HepG2 (cell line): ENCODE data around the gene RAPGEF5. TPM values are rescaled to one million over a fixed set of nuclear protein-coding genes. Genes with fewer than 3 reads are reported as not detected.
A peak's percentile ranks its signal among the peaks of the same experiment; 100 is the strongest.

ENCODE experiments used
- CAMTA2 ChIP-seq: sonication (generic); formaldehyde crosslinking; IDR thresholded peaks from 2 replicates; pipeline ENCODE4 v1.4.0; 2020; ENCODE audit warnings: mild to moderate bottlenecking, missing genetic modification reagents, borderline replicate concordance
- EP300 ChIP-seq, 3 experiments: sonication (generic) in 1 of 3; formaldehyde crosslinking in 1 of 3; IDR thresholded peaks; 2 replicates each; pipeline versions ENCODE4 v1.5.1 to v1.6.1; 2011 to 2020; ENCODE audit warnings: low read depth in 2 of 3, low read length in 2 of 3, borderline replicate concordance in 1 of 3, improper control_type of control experiment in 1 of 3, mild to moderate bottlenecking in 1 of 3, missing genetic modification reagents in 1 of 3, moderate library complexity in 1 of 3
- HMGA1 ChIP-seq: sonication (generic); formaldehyde crosslinking; conservative IDR thresholded peaks from 2 replicates; pipeline ENCODE4 v1.4.0; 2020; ENCODE audit warnings: missing genetic modification reagents
- HOXD1 ChIP-seq: sonication (generic); formaldehyde crosslinking; IDR thresholded peaks from 2 replicates; pipeline ENCODE4 v1.5.0; 2020; ENCODE audit warnings: missing genetic modification reagents
- MBD4 ChIP-seq: IDR thresholded peaks from 2 replicates; pipeline ENCODE4 v1.6.1; 2012; ENCODE audit warnings: low read length, inconsistent platforms, borderline replicate concordance
- MED8 ChIP-seq: sonication (generic); formaldehyde crosslinking; IDR thresholded peaks from 2 replicates; pipeline ENCODE4 v1.8.1; 2023; ENCODE audit warnings: mild to moderate bottlenecking, missing genetic modification reagents; ENCODE audit not compliant: insufficient replicate concordance
- NFKBIZ ChIP-seq: IDR thresholded peaks from 2 replicates; pipeline ENCODE4 v1.6.1; 2018; ENCODE audit warnings: missing genetic modification reagents, missing compliant biosample characterization
- NKX3-1 ChIP-seq: sonication (generic); formaldehyde crosslinking; IDR thresholded peaks from 2 replicates; pipeline ENCODE4 v1.5.0; 2020; ENCODE audit warnings: missing genetic modification reagents
- PTBP1 ChIP-seq: fragments of 200-400 bp; formaldehyde crosslinking; IDR thresholded peaks from 2 replicates; pipeline ENCODE4 v1.6.1; 2018; ENCODE audit warnings: low read length, low read depth; ENCODE audit not compliant: poor library complexity, severe bottlenecking
- RFX5 ChIP-seq: IDR thresholded peaks from 2 replicates; pipeline ENCODE4 v1.6.1; 2011; ENCODE audit warnings: low read depth, low read length, improper control_type of control experiment
- TGIF2 ChIP-seq: IDR thresholded peaks from 2 replicates; pipeline ENCODE4 v1.6.1; 2016; ENCODE audit warnings: control low read depth, missing compliant biosample characterization
- TMF1 ChIP-seq: sonication (generic); formaldehyde crosslinking; IDR thresholded peaks from 2 replicates; pipeline ENCODE4 v1.8.1; 2022; ENCODE audit warnings: low read depth, missing genetic modification reagents
- YY1 ChIP-seq: IDR thresholded peaks from 2 replicates; pipeline ENCODE4 v1.6.1; 2011; ENCODE audit warnings: low read length, low read depth, moderate library complexity, mild to moderate bottlenecking; ENCODE audit not compliant: insufficient read depth, insufficient replicate concordance
- ZFP36L2 ChIP-seq: sonication (generic); formaldehyde crosslinking; IDR thresholded peaks from 2 replicates; pipeline ENCODE4 v1.4.0; 2020; ENCODE audit warnings: missing genetic modification reagents
- ZFP41 ChIP-seq: sonication (generic); formaldehyde crosslinking; IDR thresholded peaks from 2 replicates; pipeline ENCODE4 v1.4.0; 2020; ENCODE audit warnings: mild to moderate bottlenecking, missing genetic modification reagents, borderline replicate concordance
- ZNF460 ChIP-seq: sonication (generic); formaldehyde crosslinking; IDR thresholded peaks from 2 replicates; pipeline ENCODE4 v1.5.1; 2020; ENCODE audit warnings: missing genetic modification reagents, mild to moderate bottlenecking, borderline replicate concordance
- ZNF550 ChIP-seq: sonication (generic); formaldehyde crosslinking; IDR thresholded peaks from 2 replicates; pipeline ENCODE4 v1.4.0; 2020; ENCODE audit warnings: mild to moderate bottlenecking, missing genetic modification reagents, borderline replicate concordance
- ZNF710 ChIP-seq: sonication (generic); formaldehyde crosslinking; IDR thresholded peaks from 2 replicates; pipeline ENCODE4 v1.5.0; 2020; ENCODE audit warnings: mild to moderate bottlenecking, missing genetic modification reagents, borderline replicate concordance
- ZZZ3 ChIP-seq: sonication (generic); formaldehyde crosslinking; IDR thresholded peaks from 2 replicates; pipeline ENCODE4 v1.4.0; 2020; ENCODE audit warnings: missing genetic modification reagents, mild to moderate bottlenecking, borderline replicate concordance
- polyA plus RNA-seq, 8 experiments: library from polyadenylated mRNA; depleted of rRNA in 3 of 8; stranded (reverse) in 7 of 8; unstranded in 1 of 8; fragments of >200 nt; fragmentation: Illumina TruSeq in 4 of 8; extraction: Trizol in 4 of 8; gene quantifications; 2 replicates each; pipeline versions ENCODE4 v1.2.1 to v1.2.3, GENCODE V29; 2011 to 2016; ENCODE audit warnings: low read depth in 4 of 8, missing spikeins in 1 of 8, mixed read lengths in 1 of 8; ENCODE audit not compliant: insufficient read depth in 1 of 8
- total RNA-seq, 5 experiments: library from RNA; depleted of rRNA; stranded (reverse); fragments of >200 nt; fragmentation: Illumina TruSeq; extraction: Trizol; gene quantifications; 2 replicates each; pipeline ENCODE4 v1.2.3, GENCODE V29; 2016; ENCODE audit warnings: low read depth in 1 of 5
- TF ChIP-seq, protein P1 (sequence below): sonication (generic); formaldehyde crosslinking; IDR thresholded peaks from 2 replicates; pipeline ENCODE4 v1.8.1; 2023; ENCODE audit warnings: mild to moderate bottlenecking, moderate library complexity, missing genetic modification reagents
- TF ChIP-seq, protein P2 (sequence below): sonication (generic); formaldehyde crosslinking; IDR thresholded peaks from 2 replicates; pipeline ENCODE4 v1.4.0; 2020; ENCODE audit warnings: mild to moderate bottlenecking, missing genetic modification reagents

The RAPGEF5 gene
- total and polyA plus RNA-seq, 2 of the 13 experiments (the other 11 are each of a cell fraction or from before 2014, with no cell fraction given) = 17.1 to 23.4 TPM

GRCh38 chr7:22378199-22378980 lies 21.4 kb upstream of the RAPGEF5 start (continued):
- TF ChIP-seq ZNF710 (CRISPR knock-in tag) (peak; percentile 61; the same call in 1 of the 2 replicates), CAMTA2 (CRISPR knock-in tag) (no peak), YY1 (no peak), NFKBIZ (CRISPR knock-in tag) (no peak), RFX5 (no peak), HMGA1 (CRISPR knock-in tag) (no peak), ZZZ3 (CRISPR knock-in tag) (no peak), MED8 (CRISPR knock-in tag) (no peak), MBD4 (no peak), EP300 (IDR thresholded peaks at IDR 0.05; ENCODE audit: low read depth in 2 of 2, low read length in 2 of 2) (peak in 1 of 2 experiments; percentile 72; a peak in 2 of 4 replicates), EP300 (CRISPR knock-in tag; IDR thresholded peaks at IDR 0.05; ENCODE audit: borderline replicate concordance) (no peak; the same call in 1 of the 2 replicates), ZNF460 (CRISPR knock-in tag) (no peak), HOXD1 (CRISPR knock-in tag) (no peak), ZNF550 (no peak), TMF1 (CRISPR knock-in tag) (no peak), ZFP36L2 (CRISPR knock-in tag) (no peak), NKX3-1 (CRISPR knock-in tag) (no peak), ZFP41 (CRISPR knock-in tag) (no peak), TGIF2 (CRISPR knock-in tag) (no peak), PTBP1 (no peak)
- TF ChIP-seq, protein P1, sequence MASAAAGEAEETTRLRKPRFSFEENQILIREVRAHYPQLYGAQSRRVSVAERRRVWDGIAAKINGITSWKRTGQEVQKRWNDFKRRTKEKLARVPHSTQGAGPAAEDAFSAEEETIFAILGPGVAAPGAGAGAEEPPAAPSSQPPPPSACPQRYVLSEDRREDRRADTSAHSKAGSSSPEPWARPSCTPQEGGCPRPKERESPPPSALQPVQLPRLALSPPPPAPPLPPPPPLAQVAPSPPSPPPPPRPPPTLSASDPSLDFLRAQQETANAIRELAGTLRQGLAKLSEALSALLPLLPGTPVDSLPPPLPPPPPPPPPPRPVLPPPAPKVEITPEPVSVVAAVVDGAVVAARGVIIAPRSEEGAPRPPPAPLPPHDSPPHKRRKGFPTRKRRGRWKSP = peak; percentile 45; the same call in 1 of the 2 replicates
- TF ChIP-seq, protein P2, sequence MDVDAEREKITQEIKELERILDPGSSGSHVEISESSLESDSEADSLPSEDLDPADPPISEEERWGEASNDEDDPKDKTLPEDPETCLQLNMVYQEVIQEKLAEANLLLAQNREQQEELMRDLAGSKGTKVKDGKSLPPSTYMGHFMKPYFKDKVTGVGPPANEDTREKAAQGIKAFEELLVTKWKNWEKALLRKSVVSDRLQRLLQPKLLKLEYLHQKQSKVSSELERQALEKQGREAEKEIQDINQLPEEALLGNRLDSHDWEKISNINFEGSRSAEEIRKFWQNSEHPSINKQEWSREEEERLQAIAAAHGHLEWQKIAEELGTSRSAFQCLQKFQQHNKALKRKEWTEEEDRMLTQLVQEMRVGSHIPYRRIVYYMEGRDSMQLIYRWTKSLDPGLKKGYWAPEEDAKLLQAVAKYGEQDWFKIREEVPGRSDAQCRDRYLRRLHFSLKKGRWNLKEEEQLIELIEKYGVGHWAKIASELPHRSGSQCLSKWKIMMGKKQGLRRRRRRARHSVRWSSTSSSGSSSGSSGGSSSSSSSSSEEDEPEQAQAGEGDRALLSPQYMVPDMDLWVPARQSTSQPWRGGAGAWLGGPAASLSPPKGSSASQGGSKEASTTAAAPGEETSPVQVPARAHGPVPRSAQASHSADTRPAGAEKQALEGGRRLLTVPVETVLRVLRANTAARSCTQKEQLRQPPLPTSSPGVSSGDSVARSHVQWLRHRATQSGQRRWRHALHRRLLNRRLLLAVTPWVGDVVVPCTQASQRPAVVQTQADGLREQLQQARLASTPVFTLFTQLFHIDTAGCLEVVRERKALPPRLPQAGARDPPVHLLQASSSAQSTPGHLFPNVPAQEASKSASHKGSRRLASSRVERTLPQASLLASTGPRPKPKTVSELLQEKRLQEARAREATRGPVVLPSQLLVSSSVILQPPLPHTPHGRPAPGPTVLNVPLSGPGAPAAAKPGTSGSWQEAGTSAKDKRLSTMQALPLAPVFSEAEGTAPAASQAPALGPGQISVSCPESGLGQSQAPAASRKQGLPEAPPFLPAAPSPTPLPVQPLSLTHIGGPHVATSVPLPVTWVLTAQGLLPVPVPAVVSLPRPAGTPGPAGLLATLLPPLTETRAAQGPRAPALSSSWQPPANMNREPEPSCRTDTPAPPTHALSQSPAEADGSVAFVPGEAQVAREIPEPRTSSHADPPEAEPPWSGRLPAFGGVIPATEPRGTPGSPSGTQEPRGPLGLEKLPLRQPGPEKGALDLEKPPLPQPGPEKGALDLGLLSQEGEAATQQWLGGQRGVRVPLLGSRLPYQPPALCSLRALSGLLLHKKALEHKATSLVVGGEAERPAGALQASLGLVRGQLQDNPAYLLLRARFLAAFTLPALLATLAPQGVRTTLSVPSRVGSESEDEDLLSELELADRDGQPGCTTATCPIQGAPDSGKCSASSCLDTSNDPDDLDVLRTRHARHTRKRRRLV (CRISPR knock-in tag) = no peak
